LNCaP clone FGC (cell line): Measurements from ENCODE around the gene DSEL.

Experiments used
- DNase-seq: peaks from one replicate; pipeline ENCODE4 v3.0.0-alpha.2; 2011; ENCODE audit warnings: low read depth
- H3K4me3 ChIP-seq: 2 replicates; pipeline ENCODE4 v1.5.1; 2011; ENCODE audit warnings: mild to moderate bottlenecking, low read depth, low read length, control low read depth
- CTCF ChIP-seq: IDR thresholded peaks from 2 replicates; pipeline ENCODE4 v1.5.1; 2012; ENCODE audit warnings: mild to moderate bottlenecking; ENCODE audit not compliant: control insufficient read depth, insufficient read depth; ENCODE audit errors: extremely low read depth

DSEL gene

DNA sequence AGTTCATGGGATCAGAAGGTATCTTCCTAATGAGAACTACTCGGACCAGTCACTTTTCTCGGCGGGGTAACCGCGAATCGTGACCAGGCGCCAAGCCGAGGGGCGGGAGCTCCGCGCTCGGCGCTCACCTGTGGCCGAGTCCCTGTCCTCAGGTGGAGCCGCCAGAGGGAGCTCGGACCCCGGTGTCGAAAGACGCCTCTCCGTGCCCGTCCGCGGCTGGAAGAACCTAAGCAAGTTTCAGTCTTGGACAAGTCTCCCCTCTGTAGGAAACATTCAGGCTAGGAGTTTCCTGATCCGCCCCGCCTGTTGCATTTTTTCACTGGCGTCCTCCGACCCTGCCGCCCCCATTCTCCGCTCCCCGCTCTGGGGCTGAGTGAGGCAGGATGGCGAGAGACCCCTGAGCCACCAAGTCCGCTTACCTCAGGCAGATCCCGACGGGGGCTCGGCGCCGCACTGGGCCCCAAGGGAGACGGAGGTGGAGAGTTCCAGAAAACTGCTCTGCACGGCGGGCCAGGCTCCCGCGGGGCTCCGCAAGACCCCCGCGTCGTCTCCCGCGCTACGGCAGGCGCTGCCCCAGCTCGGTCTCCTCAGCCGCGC is 480 bp downstream of the DSEL start:
- TF ChIP-seq CTCF: peak; percentile 80
- DNase-seq: peak; percentile 79
- peak overlapping the region; percentile 86 for H3K4me3 ChIP-seq

GRCh38 chr18:67514901-67515540 is 1.5 kb downstream of the DSEL start:
- no peak for DNase-seq
- no peak for TF ChIP-seq CTCF
- peak overlapping the region; percentile 86 for H3K4me3 ChIP-seq

DNA sequence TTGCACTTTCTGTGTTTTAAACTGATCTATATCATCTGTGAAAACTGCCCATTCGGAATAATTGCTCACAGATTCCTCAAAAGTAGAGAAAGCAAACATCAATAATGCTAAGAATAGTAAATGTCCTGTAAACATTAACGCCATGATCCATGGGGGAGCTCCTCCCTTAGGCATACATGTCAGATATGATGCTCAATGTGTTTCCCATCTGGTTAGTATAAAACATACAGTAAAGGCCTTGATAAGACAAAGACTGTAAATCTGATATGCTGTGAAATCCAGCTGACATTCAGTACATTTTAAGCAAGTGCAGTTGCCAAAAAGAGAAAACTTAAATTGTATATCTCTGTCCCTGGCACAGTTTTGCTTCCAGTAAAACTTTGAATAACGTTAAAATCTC is 2.1 kb downstream of the DSEL start:
- no peak for TF ChIP-seq CTCF
- no peak for DNase-seq
- peak overlapping the region; percentile 86 for H3K4me3 ChIP-seq

GRCh38 chr18:67513280-67513679 is 3.2 kb downstream of the DSEL start:
- no peak for DNase-seq
- peak overlapping the region; percentile 86; the same call in 1 of the 2 replicates for H3K4me3 ChIP-seq

DNA sequence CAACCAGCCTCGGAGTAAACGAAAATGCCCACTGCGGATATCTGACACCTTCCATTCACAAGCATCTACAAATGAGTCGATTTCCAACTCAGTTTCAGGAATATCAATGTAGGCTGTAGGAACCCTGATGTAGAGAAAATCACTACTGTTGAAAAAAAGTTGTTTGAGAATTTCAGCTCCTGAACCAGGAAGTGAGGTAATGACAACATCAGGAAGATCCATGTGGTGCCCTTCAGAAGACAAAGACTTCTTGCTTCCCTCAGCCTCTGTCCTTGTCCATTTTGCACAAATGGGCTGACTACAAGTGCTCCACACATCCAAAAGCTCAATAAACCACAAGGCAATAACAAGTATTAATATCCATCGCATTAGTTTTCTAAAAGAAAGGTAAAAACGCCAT is 4.7 kb downstream of the DSEL start:
- H3K4me3 ChIP-seq: no peak overlapping the region
- no peak for TF ChIP-seq CTCF
- no peak for DNase-seq

More at GRCh38 chr18:67513280-67513679, 3.2 kb downstream of the DSEL start:
- TF ChIP-seq CTCF: no peak

GRCh38 chr18:67510831-67511230 is 5.7 kb downstream of the DSEL start:
- H3K4me3 ChIP-seq: no peak overlapping the region
- peak; percentile 49 for DNase-seq
- TF ChIP-seq CTCF: no peak

- TF ChIP-seq CTCF: no peak
- DNase-seq: no peak
- no peak overlapping the region for H3K4me3 ChIP-seq
Measured at GRCh38 chr18:67509741-67510391, 6.7 kb downstream of the DSEL start.
